OCI-LY3 (cell line): ENCODE results near the gene KCTD5.

Experiments
- H2AFZ ChIP-seq: fragments of 200-600, 300-600 bp; shearing (Covaris generic); 2 replicates; pipeline ENCODE4 v1.6.0; 2014; ENCODE audit warnings: antibody characterized with exemption, low read depth, low read length
- H3K27ac ChIP-seq: fragments of 200-600, 300-600 bp; sonication (generic); 2 replicates; pipeline ENCODE4 v1.5.1; 2014; ENCODE audit warnings: mild to moderate bottlenecking, low read length, moderate library complexity, mixed read lengths
- H3K27me3 ChIP-seq: fragments of 200-600, 300-600 bp; sonication (generic); 2 replicates; pipeline ENCODE4 v1.6.1; 2014; ENCODE audit warnings: low read depth, low read length, mixed read lengths
- H3K36me3 ChIP-seq: fragments of 200-600, 300-600 bp; sonication (generic); replicated peaks from 2 replicates; pipeline ENCODE3; 2014; ENCODE audit warnings: low read depth, low read length, mixed read lengths
- H3K4me1 ChIP-seq: fragments of 300-600, 200-600 bp; sonication (generic); 2 replicates; pipeline ENCODE4 v1.6.1; 2014; ENCODE audit warnings: low read length, mixed read lengths
- H3K4me2 ChIP-seq: fragments of 200-600, 300-600 bp; sonication (generic); 2 replicates; pipeline ENCODE4 v1.6.1; 2014; ENCODE audit warnings: low read length, mixed read lengths
- H3K4me3 ChIP-seq: fragments of 300-600, 200-600 bp; sonication (generic); 2 replicates; pipeline ENCODE4 v1.5.1; 2014; ENCODE audit warnings: antibody characterized with exemption, mild to moderate bottlenecking, low read length, moderate library complexity
- H3K79me2 ChIP-seq: fragments of 300-600, 200-600 bp; shearing (Covaris generic); 2 replicates; pipeline ENCODE4 v1.6.1; 2014; ENCODE audit warnings: mild to moderate bottlenecking, low read length, mixed read lengths
- H3K9ac ChIP-seq: fragments of 300-600, 200-600 bp; shearing (Covaris generic); 2 replicates; pipeline ENCODE4 v1.6.0; 2014; ENCODE audit warnings: mild to moderate bottlenecking, low read length, moderate library complexity
- H3K9me3 ChIP-seq: fragments of 200-600, 300-600 bp; shearing (Covaris generic); 2 replicates; pipeline ENCODE4 v1.6.1; 2014; ENCODE audit warnings: low read length, mixed read lengths; ENCODE audit not compliant: insufficient read depth
- H4K20me1 ChIP-seq: fragments of 200-600, 300-600 bp; sonication (generic); 2 replicates; pipeline ENCODE4 v1.6.1; 2016; ENCODE audit warnings: low read length, mixed read lengths; ENCODE audit not compliant: insufficient read depth
- CTCF ChIP-seq: fragments of 200-600, 300-600 bp; sonication (generic); IDR thresholded peaks from 2 replicates; pipeline ENCODE4 v1.5.1; 2014; ENCODE audit warnings: antibody characterized with exemption, low read length, low read depth
- EZH2phosphoT487 ChIP-seq: fragments of 200-600 bp; shearing (Covaris generic); IDR thresholded peaks from 2 replicates; pipeline ENCODE4 v1.6.1; 2018; ENCODE audit warnings: antibody characterized with exemption, mixed run types, low read depth

Gene KCTD5

GRCh38 chr16:2699791-2700600 is 17.7 kb downstream of the KCTD5 start:
- Histone ChIP-seq H3K4me2 (no peak overlapping the region), H3K36me3 (peaks cover 34% of the 10 kb centered on the region)

GRCh38 chr16:2700786-2701185 is 18.5 kb downstream of the KCTD5 start:
- Histone ChIP-seq H3K4me2 (no peak overlapping the region), H3K4me3 (no peak overlapping the region), H3K79me2 (no peaks in the 10 kb centered on the region; the same call in 1 of the 2 replicates), H3K36me3 (peaks cover 34% of the 10 kb centered on the region), H3K4me1 (no peaks in the 10 kb centered on the region), H2AFZ (no peak overlapping the region), H4K20me1 (peaks cover 16% of the 10 kb centered on the region; the same call in 1 of the 2 replicates), H3K27me3 (no peaks in the 10 kb centered on the region), H3K27ac (no peak overlapping the region), H3K9me3 (no peaks in the 10 kb centered on the region), H3K9ac (no peak overlapping the region)
- no peak for TF ChIP-seq EZH2phosphoT487
- TF ChIP-seq CTCF = no peak

More at GRCh38 chr16:2699791-2700600, 17.7 kb downstream of the KCTD5 start:
- Histone ChIP-seq H3K9me3 (no peaks in the 10 kb centered on the region), H3K27ac (no peak overlapping the region), H2AFZ (no peak overlapping the region), H3K79me2 (no peaks in the 10 kb centered on the region; the same call in 1 of the 2 replicates), H4K20me1 (peaks cover 16% of the 10 kb centered on the region; the same call in 1 of the 2 replicates), H3K27me3 (no peaks in the 10 kb centered on the region), H3K4me3 (no peak overlapping the region), H3K9ac (no peak overlapping the region), H3K4me1 (no peaks in the 10 kb centered on the region)
- TF ChIP-seq EZH2phosphoT487 (no peak), CTCF (no peak)

- peaks cover 36% of the 10 kb centered on the region for H3K36me3 ChIP-seq
Observed at GRCh38 chr16:2701272-2701671, 18.9 kb downstream of the KCTD5 start.

More at GRCh38 chr16:2701272-2701671, 18.9 kb downstream of the KCTD5 start:
- no peak for TF ChIP-seq EZH2phosphoT487
- TF ChIP-seq CTCF = no peak
- Histone ChIP-seq H3K9ac (no peak overlapping the region), H3K4me3 (no peak overlapping the region), H3K27me3 (no peaks in the 10 kb centered on the region), H3K9me3 (no peaks in the 10 kb centered on the region), H3K27ac (no peak overlapping the region), H2AFZ (no peak overlapping the region), H3K4me2 (no peak overlapping the region), H3K4me1 (no peaks in the 10 kb centered on the region), H4K20me1 (peaks cover 16% of the 10 kb centered on the region), H3K79me2 (no peaks in the 10 kb centered on the region; the same call in 1 of the 2 replicates)
